Subcutaneous abdominal adipose tissue (tissue), 5 donors: ENCODE measurements around the gene TICAM2.
A peak's percentile ranks its signal among the peaks of the same experiment; 100 is the strongest.

Experiments used
- H3K27ac ChIP-seq: one replicate; pipeline ENCODE4 v1.7.0; 2013; ENCODE audit warnings: low read depth, mild to moderate bottlenecking, inconsistent platforms, low read length, moderate library complexity
- H3K27me3 ChIP-seq, 5 donors: one replicate each; pipeline ENCODE4 v1.7.0; 2013; ENCODE audit warnings: low read length in 5 of 5, inconsistent platforms in 1 of 5; ENCODE audit not compliant: control insufficient read depth in 5 of 5, insufficient read depth in 4 of 5
- H3K36me3 ChIP-seq, 5 donors: one replicate each; pipeline ENCODE4 v1.7.0; 2013; ENCODE audit warnings: low read length in 5 of 5; ENCODE audit not compliant: control insufficient read depth in 5 of 5, insufficient read depth in 5 of 5
- H3K4me1 ChIP-seq, 5 donors: one replicate each; pipeline ENCODE4 v1.7.0; 2013; ENCODE audit warnings: low read length in 5 of 5, mild to moderate bottlenecking in 3 of 5, moderate library complexity in 1 of 5; ENCODE audit not compliant: control insufficient read depth in 5 of 5, insufficient read depth in 5 of 5
- H3K4me3 ChIP-seq, 5 donors: one replicate each; pipeline ENCODE4 v1.7.0; 2013; ENCODE audit warnings: low read length in 5 of 5, low read depth in 1 of 5
- H3K9ac ChIP-seq, 5 donors: one replicate each; pipeline ENCODE4 v1.7.0; 2013; ENCODE audit warnings: low read length in 5 of 5, mild to moderate bottlenecking in 4 of 5, moderate library complexity in 3 of 5
- H3K9me3 ChIP-seq, 5 donors: one replicate each; pipeline ENCODE4 v1.7.0; 2013; ENCODE audit warnings: low read length in 5 of 5; ENCODE audit not compliant: control insufficient read depth in 5 of 5
- donor health status: healthy.
- donor health status: healthy.
- donor health status: healthy.
- donor health status: healthy.
- donor health status: healthy.

Gene TICAM2

DNA sequence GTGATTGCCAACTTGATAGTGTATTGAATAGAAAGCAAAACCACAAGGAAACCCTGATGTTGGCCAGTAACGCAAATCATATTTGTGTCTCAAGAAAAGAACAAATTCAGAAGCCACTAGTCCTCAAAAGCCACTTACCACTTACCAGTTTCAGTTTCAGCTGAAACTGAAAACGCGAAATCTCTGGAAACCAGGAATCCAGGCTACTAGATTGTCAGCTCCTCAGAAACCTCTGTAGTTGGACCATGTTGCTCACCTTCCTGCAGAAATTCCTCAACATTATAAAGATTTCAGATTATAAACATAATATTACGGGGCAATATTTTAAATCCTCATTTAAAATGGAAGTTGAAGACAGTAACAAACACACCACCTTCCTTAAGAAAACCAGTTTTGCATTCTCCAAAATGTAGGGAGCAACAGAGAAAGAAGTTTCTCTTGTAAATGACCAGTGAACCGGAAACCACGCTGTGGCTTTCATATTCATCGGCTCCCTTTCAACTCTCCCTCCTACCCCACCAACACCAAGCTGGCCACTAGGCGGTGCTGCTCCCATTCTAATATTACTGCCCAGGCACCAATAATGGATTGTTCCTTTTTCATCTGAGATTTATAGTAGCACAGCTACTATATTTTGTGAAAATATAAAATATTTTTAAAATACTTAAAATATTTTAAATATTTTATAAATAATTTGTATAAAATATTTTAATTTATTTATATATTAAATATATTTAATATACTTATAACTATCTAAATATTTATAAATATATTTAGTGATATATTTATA, 32.3 kb upstream of the TICAM2 start:
- Histone ChIP-seq H3K36me3 (no peaks in the 10 kb centered on the region), H3K27ac (peak overlapping the region; percentile 75), H3K9ac (peak overlapping the region; percentile 51 to 81 (median 70))

DNA sequence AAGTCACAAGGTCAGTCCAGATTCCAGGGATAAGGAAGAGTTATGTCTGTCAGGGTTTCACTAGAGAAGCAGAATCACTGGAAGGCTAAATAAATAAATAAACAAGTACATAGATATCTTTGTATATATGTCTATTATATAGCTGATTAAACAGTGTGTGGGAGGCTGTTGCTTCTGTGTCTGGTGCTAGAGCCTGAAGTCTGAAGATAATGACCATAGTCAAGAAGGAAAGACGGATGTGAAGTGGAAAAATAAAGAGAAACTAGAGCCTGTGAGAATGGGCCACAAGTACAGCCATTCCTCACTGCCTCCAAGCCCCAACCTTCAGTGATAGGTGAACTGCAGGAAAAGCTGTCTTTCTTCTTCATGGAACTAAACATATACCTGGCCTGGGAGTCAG, 27.6 kb upstream of the TICAM2 start:
- Histone ChIP-seq H3K36me3 (no peaks in the 10 kb centered on the region), H3K27me3 (no peaks in the 10 kb centered on the region), H3K4me1 (peaks cover 0 to 19% (median 18%) of the 10 kb centered on the region in 5 donors), H3K27ac (no peak overlapping the region), H3K4me3 (no peak overlapping the region), H3K9me3 (no peaks in the 10 kb centered on the region), H3K9ac (peak overlapping the region in 1 of 5 donors; percentile 2)

More for the DNA sequence above, 32.3 kb upstream of the TICAM2 start:
- Histone ChIP-seq H3K4me3 (peak overlapping the region; percentile 58 to 70 (median 61)), H3K9me3 (no peaks in the 10 kb centered on the region), H3K27me3 (no peaks in the 10 kb centered on the region), H3K4me1 (peaks cover 0 to 7% (median 5%) of the 10 kb centered on the region in 5 donors)

DNA sequence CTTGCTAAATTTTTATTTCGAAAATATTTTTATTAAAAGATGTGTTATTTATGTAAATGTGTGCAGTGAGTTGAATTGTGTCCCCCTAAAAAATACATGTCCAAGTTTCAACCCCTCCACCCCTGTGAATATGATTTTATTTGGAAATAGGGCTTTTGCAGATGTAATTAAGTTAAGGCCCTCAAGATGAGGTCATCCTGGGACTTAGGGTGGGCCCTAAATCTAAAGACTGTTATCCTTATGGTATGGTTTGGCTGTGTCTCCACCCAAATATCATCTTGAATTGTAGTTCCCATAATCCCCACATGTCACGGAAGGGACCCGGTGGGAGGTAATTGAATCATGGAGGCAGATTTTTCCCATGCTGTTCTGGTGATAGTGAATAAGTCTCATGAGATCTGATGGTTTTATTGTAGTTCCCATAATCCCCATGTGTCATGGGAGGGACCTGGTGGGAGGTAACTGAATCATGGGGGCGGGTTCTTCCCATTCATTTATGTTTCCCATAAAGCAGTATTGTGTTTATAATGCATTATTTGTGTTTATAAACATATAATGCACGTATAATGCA, 25.1 kb upstream of the TICAM2 start:
- no peak overlapping the region for H3K27ac ChIP-seq
- no peaks in the 10 kb centered on the region for H3K27me3 ChIP-seq
- no peaks in the 10 kb centered on the region for H3K36me3 ChIP-seq
- H3K4me3 ChIP-seq = no peak overlapping the region
- H3K4me1 ChIP-seq = peaks cover 7 to 37% (median 36%) of the 10 kb centered on the region in 5 donors
- no peaks in the 10 kb centered on the region for H3K9me3 ChIP-seq
- no peak overlapping the region for H3K9ac ChIP-seq

DNA sequence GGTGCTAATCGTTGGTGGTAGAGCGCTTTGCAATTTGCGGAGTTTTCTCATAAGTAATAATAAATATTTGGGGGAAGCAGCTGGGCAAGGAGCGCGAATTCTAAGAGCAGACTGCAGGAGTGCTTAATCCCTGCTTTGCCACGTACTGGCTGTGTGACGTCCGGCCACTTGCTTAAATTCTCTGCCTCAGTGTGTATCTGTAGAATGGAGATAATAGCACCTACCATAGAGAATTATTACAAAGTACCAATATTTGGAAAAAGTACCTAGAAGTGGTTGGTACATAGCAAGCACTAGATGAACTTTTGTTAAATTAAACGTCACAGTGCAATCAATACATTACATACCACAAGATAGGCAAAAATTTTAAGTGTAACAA, 24.2 kb upstream of the TICAM2 start:
- Histone ChIP-seq H3K27me3 (no peaks in the 10 kb centered on the region), H3K4me3 (peak overlapping the region; percentile 80 to 95 (median 91)), H3K27ac (peak overlapping the region; percentile 92), H3K4me1 (peaks cover 7 to 42% (median 40%) of the 10 kb centered on the region in 5 donors), H3K9me3 (no peaks in the 10 kb centered on the region), H3K36me3 (no peaks in the 10 kb centered on the region), H3K9ac (peak overlapping the region; percentile 31 to 75 (median 68))

DNA sequence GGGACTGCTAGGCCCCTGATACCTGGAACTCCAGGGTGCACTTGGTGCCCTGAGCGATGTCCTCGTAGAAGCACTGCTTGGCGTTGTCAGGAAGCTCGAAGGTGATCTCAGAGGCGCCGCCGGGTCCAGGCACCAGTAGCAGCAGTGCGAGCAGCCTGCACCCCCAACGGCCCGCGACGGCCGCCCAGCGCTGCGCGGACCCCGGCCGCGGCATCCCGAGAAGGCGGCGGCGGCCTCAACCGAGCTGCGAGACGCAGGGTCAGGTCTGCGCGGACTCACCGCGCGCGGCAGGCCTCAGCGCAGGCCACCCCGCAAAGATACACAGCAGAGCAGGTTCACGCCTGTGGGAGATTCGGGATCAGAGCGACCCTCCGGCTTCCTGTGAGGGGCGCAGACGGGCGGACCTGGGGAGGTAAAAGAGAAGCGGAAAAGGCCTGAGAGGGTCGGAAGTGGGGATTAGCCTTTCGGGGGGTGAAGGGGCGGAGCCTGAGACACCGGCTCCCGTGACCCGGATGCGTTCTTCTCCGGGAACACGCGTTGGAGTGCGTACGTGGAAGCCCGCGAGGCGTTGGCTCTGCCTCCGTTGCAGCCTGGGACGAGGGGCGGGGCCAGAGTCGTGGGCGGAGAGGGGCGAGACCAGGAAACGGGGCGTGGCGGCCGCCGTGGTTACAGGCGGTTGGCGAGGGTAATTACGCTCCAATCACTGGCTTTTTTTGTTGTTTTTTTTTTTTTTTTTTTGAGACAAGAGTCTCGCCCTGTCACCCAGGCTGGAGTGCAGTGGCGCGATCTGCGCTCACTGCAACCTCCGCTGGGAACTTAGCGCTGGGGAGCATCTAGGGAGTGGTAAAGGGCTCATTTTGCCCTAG, 23.5 kb upstream of the TICAM2 start, which contains the start of gene TMED7:
TSS of gene TMED7 (minus strand) at position 458 of the 866 bp plus-strand sequence. CDS start at position 214, 244 bp downstream.
- Histone ChIP-seq H3K9ac (peak within 1 kb of the TSS; percentile 78 to 98 (median 95)), H3K4me1 (peaks cover 7 to 43% (median 40%) of the 10 kb centered on the region in 5 donors), H3K27ac (peak within 1 kb of the TSS; percentile 92), H3K36me3 (no peaks in the 10 kb centered on the region), H3K4me3 (peak within 1 kb of the TSS; percentile 91 to 98 (median 95)), H3K9me3 (no peaks in the 10 kb centered on the region), H3K27me3 (no peaks in the 10 kb centered on the region)

DNA sequence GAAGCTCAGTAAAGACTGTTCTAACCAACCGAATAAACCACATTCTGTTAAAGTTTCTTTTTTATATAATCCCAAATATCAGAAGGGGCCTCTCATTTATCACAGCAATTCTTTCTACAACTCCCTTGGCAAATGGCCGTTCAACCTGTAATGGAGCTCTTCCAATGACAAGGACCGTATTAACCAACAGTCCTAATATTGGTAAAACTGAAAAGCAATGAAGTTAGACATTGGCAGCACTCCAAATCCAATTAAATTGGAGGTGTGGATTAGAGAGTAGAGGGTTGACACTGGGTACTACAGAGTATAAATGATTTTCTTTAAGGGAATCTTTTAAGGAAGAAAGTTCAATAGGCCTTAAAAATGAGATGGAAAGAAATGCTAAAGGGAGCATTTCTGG, 22.7 kb upstream of the TICAM2 start:
- Histone ChIP-seq H3K27ac (peak overlapping the region; percentile 92), H3K27me3 (no peaks in the 10 kb centered on the region), H3K9me3 (no peaks in the 10 kb centered on the region), H3K4me3 (peak overlapping the region; percentile 91 to 98 (median 95)), H3K9ac (peak overlapping the region; percentile 78 to 98 (median 95)), H3K36me3 (peaks cover under 1 to 6% (median 3%) of the 10 kb centered on the region in 5 donors), H3K4me1 (peaks cover 7 to 43% (median 40%) of the 10 kb centered on the region in 5 donors)

DNA sequence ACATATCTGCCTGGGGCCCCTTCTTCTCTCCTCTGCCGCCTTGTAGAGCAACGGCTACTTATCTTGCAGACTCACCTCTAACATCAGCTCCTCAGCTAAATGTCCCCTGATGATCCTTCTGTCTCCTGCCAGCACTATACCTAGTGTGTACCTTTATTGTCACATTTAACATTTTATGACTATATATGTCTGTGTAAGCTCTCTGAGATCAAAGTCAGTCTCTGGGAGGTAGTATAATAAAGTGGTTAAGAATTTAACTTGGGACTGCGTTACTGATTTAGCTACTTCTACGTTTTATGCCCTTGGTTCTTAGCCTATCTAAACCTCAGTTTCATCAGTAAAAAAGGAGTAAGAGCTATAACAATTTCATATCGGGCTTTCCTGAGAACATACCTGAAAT, 21.4 kb upstream of the TICAM2 start:
- Histone ChIP-seq H3K27me3 (no peaks in the 10 kb centered on the region), H3K36me3 (peaks cover 7 to 17% (median 14%) of the 10 kb centered on the region in 5 donors), H3K4me3 (peak overlapping the region in 4 of 5 donors; percentile 34 to 95 (median 64)), H3K4me1 (peaks cover 7 to 43% (median 40%) of the 10 kb centered on the region in 5 donors), H3K9me3 (no peaks in the 10 kb centered on the region), H3K27ac (no peak overlapping the region), H3K9ac (peak overlapping the region in 4 of 5 donors; percentile 91 to 98 (median 96))

DNA sequence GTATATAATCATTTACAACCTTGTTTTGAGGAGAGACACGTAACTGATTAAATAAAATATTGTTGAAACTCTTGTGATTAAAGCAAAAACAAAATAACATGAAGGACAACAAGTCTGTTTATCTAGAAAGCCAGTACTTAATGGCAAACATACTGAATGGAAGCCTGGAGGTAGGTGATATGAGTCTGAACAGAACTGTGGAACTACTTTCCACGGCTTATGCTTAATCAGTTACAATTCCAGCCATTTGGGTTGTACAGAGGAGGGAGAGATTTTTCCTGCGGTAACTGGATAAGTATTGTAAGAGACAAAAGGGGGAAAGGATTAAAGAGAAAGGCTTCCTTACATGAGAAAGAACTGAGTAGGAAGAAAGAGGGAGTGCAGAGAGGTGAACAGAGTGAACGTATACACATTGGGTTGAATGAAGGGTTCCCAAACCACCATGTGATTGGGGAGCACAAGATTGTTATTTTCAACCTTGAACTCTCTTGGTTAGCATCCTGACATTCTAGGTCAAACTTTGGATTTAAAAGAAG, 19.2 kb upstream of the TICAM2 start:
- H3K27me3 ChIP-seq = no peaks in the 10 kb centered on the region
- H3K36me3 ChIP-seq = peaks cover 13 to 26% (median 22%) of the 10 kb centered on the region in 5 donors
- H3K9me3 ChIP-seq = no peaks in the 10 kb centered on the region
- H3K4me1 ChIP-seq = peaks cover 7 to 41% (median 35%) of the 10 kb centered on the region in 5 donors
- H3K9ac ChIP-seq = no peak overlapping the region
- H3K4me3 ChIP-seq = no peak overlapping the region
- no peak overlapping the region for H3K27ac ChIP-seq

DNA sequence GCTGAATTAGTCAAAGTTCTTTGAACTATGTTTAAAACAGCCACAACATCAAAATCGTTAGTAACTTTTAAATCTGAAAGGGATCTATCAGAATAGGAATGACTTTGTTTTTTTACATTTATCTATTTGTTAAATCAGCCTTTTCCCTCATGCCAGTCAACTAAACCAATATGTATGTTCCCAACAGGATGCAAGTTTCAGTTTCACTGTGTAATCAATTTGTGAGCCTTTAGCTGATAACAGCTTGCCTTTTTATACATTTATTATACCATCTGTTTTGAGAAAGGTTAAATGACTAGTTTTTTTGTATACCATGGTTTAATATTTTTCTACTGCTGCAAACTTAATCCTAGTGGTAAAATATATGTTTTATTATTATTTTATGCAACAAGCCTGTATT, 14.6 kb upstream of the TICAM2 start:
- H3K36me3 ChIP-seq = peaks cover 26 to 50% (median 44%) of the 10 kb centered on the region in 5 donors
- H3K4me3 ChIP-seq = no peak overlapping the region
- H3K4me1 ChIP-seq = peaks cover 0 to 4% (median 3%) of the 10 kb centered on the region in 5 donors
- no peak overlapping the region for H3K9ac ChIP-seq
- H3K9me3 ChIP-seq = no peaks in the 10 kb centered on the region
- H3K27me3 ChIP-seq = no peaks in the 10 kb centered on the region
- no peak overlapping the region for H3K27ac ChIP-seq
